H9 (cell line): ENCODE measurements around the gene FCAMR. TPM values are rescaled to one million over a fixed set of nuclear protein-coding genes. Genes with fewer than 3 reads are reported as not detected.

ENCODE experiments used
- DNase-seq: peaks from one replicate; pipeline ENCODE4 v3.0.0-alpha.2; 2017
- H2AFZ ChIP-seq: one replicate; pipeline ENCODE4 v1.6.1; 2013; ENCODE audit warnings: mild to moderate bottlenecking, low read length, control low read depth, moderate library complexity
- H2AK5ac ChIP-seq: 2 replicates; pipeline ENCODE4 v1.6.1; 2013; ENCODE audit warnings: low read length, control low read depth, mixed read lengths; ENCODE audit not compliant: insufficient read length
- H2BK120ac ChIP-seq: one replicate; pipeline ENCODE4 v1.6.1; 2013; ENCODE audit warnings: low read depth, mild to moderate bottlenecking, low read length, control low read depth, inconsistent platforms; ENCODE audit not compliant: poor library complexity, severe bottlenecking
- H2BK12ac ChIP-seq: 2 replicates; pipeline ENCODE4 v1.6.1; 2013; ENCODE audit warnings: low read length, control low read depth, mixed read lengths, low read depth; ENCODE audit not compliant: insufficient read length
- H2BK15ac ChIP-seq: 2 replicates; pipeline ENCODE4 v1.6.1; 2013; ENCODE audit warnings: low read depth, low read length, control low read depth
- H2BK20ac ChIP-seq: one replicate; pipeline ENCODE4 v1.6.1; 2013; ENCODE audit warnings: low read depth, mild to moderate bottlenecking, low read length, control low read depth, inconsistent platforms; ENCODE audit not compliant: poor library complexity, severe bottlenecking
- H2BK5ac ChIP-seq: 2 replicates; pipeline ENCODE4 v1.6.1; 2013; ENCODE audit warnings: low read length, control low read depth, mixed read lengths; ENCODE audit not compliant: insufficient read length
- H3K14ac ChIP-seq: 2 replicates; pipeline ENCODE4 v1.6.1; 2013; ENCODE audit warnings: low read length, control low read depth; ENCODE audit not compliant: insufficient read depth
- H3K18ac ChIP-seq: 2 replicates; pipeline ENCODE4 v1.6.1; 2013; ENCODE audit warnings: low read depth, mild to moderate bottlenecking, mixed read lengths, low read length, control low read depth; ENCODE audit not compliant: insufficient read length
- H3K23ac ChIP-seq: 2 replicates; pipeline ENCODE4 v1.6.1; 2013; ENCODE audit warnings: low read length, control low read depth, mixed read lengths, low read depth; ENCODE audit not compliant: insufficient read length
- H3K23me2 ChIP-seq: 2 replicates; pipeline ENCODE4 v1.6.1; 2013; ENCODE audit warnings: low read depth, mild to moderate bottlenecking, mixed read lengths, low read length, control low read depth; ENCODE audit not compliant: insufficient read length, poor library complexity, severe bottlenecking
- H3K27ac ChIP-seq: 2 replicates; pipeline ENCODE4 v1.5.1; 2013; ENCODE audit warnings: low read length, control low read depth, mixed read lengths, low read depth; ENCODE audit not compliant: insufficient read length
- H3K27me3 ChIP-seq: 2 replicates; pipeline ENCODE4 v1.6.1; 2013; ENCODE audit warnings: low read length, control low read depth, inconsistent platforms; ENCODE audit not compliant: insufficient read depth
- H3K4ac ChIP-seq: 2 replicates; pipeline ENCODE4 v1.6.1; 2013; ENCODE audit warnings: low read depth, mild to moderate bottlenecking, control low read depth, inconsistent platforms, low read length, moderate library complexity
- H3K4me1 ChIP-seq: 2 replicates; pipeline ENCODE4 v1.6.1; 2013; ENCODE audit warnings: low read length, control low read depth, inconsistent platforms; ENCODE audit not compliant: insufficient read depth
- H3K4me2 ChIP-seq: 2 replicates; pipeline ENCODE4 v1.6.1; 2013; ENCODE audit warnings: low read length, control low read depth, mixed read lengths; ENCODE audit not compliant: insufficient read length, insufficient read depth
- H3K56ac ChIP-seq: 2 replicates; pipeline ENCODE4 v1.6.1; 2013; ENCODE audit warnings: low read depth, mild to moderate bottlenecking, mixed read lengths, low read length, control low read depth; ENCODE audit not compliant: insufficient read length
- H3K79me1 ChIP-seq: 2 replicates; pipeline ENCODE4 v1.6.1; 2013; ENCODE audit warnings: low read depth, mild to moderate bottlenecking, moderate library complexity, low read length, control low read depth, inconsistent platforms; ENCODE audit not compliant: insufficient read depth, poor library complexity, severe bottlenecking
- H3K79me2 ChIP-seq: 2 replicates; pipeline ENCODE4 v1.6.1; 2013; ENCODE audit warnings: low read length, control low read depth, inconsistent platforms; ENCODE audit not compliant: insufficient read depth
- H3K9ac ChIP-seq: 2 replicates; pipeline ENCODE4 v1.6.1; 2013; ENCODE audit warnings: low read length, control low read depth, mixed read lengths; ENCODE audit not compliant: insufficient read length; ENCODE audit errors: extremely low read depth
- H3K9me3 ChIP-seq: one replicate; pipeline ENCODE4 v1.6.1; 2013; ENCODE audit warnings: low read depth, low read length, inconsistent platforms; ENCODE audit not compliant: control insufficient read depth
- H3T11ph ChIP-seq: one replicate; pipeline ENCODE4 v1.6.1; 2013; ENCODE audit warnings: mild to moderate bottlenecking, low read length, control low read depth, inconsistent platforms
- H4K20me1 ChIP-seq: one replicate; pipeline ENCODE4 v1.6.1; 2013; ENCODE audit not compliant: control insufficient read depth, insufficient read length, insufficient read depth
- H4K5ac ChIP-seq: 2 replicates; pipeline ENCODE4 v1.6.1; 2013; ENCODE audit warnings: low read depth, mild to moderate bottlenecking, mixed read lengths, low read length, control low read depth; ENCODE audit not compliant: insufficient read length
- H4K8ac ChIP-seq: replicated peaks from 2 replicates; pipeline ENCODE4 v1.6.1; 2013; ENCODE audit warnings: low read length, control low read depth, mixed read lengths, low read depth; ENCODE audit not compliant: insufficient read length
- H4K91ac ChIP-seq: 2 replicates; pipeline ENCODE4 v1.6.1; 2013; ENCODE audit warnings: low read depth, mild to moderate bottlenecking, moderate library complexity, mixed read lengths, low read length, control low read depth; ENCODE audit not compliant: insufficient read length
- H3K27ac Mint-ChIP-seq, 3 experiments: 2 replicates in 2 of 3; 3 replicates in 1 of 3; pipeline ENCODE4 v1.8.0; 2020 to 2021; ENCODE audit warnings: mixed read lengths in 3 of 3, mild to moderate bottlenecking in 1 of 3, moderate library complexity in 1 of 3
- H3K27me3 Mint-ChIP-seq: 2 replicates; pipeline ENCODE4 v1.8.0; 2021; ENCODE audit warnings: low read depth, mild to moderate bottlenecking, moderate library complexity, mixed read lengths
- H3K36me3 Mint-ChIP-seq, 3 experiments: 2 replicates in 2 of 3; 3 replicates in 1 of 3; pipeline ENCODE4 v1.8.0; 2020 to 2021; ENCODE audit warnings: low read depth in 3 of 3, mixed read lengths in 3 of 3; ENCODE audit not compliant: insufficient read depth in 1 of 3
- H3K4me1 Mint-ChIP-seq, 2 experiments: 2 replicates each; pipeline ENCODE4 v1.8.0; 2020; ENCODE audit warnings: mixed read lengths in 2 of 2
- H3K4me3 Mint-ChIP-seq, 2 experiments: 2 replicates in 1 of 2; 3 replicates in 1 of 2; pipeline ENCODE4 v1.8.0; 2020 to 2021; ENCODE audit warnings: mild to moderate bottlenecking in 2 of 2, mixed read lengths in 2 of 2, moderate library complexity in 1 of 2
- H3K9me3 Mint-ChIP-seq, 2 experiments: 2 replicates in 1 of 2; 3 replicates in 1 of 2; pipeline ENCODE4 v1.8.0; 2020; ENCODE audit warnings: mild to moderate bottlenecking in 2 of 2, mixed read lengths in 2 of 2, moderate library complexity in 1 of 2
- CTCF ChIP-seq: fragments of 200-600 bp; sonication (generic); conservative IDR thresholded peaks from 3 replicates; pipeline ENCODE4 v1.8.0; 2021; ENCODE audit warnings: antibody characterized with exemption, mild to moderate bottlenecking
- WGBS: extraction: QIAGEN DNeasy Blood & Tissue Kit; methylation state at CpG from one replicate; pipeline ENCODE4 v1.1.7; 2013; ENCODE audit warnings: missing lambda C conversion rate, low lambda C conversion rate, mixed read lengths; ENCODE audit not compliant: insufficient read length; ENCODE audit errors: extremely low coverage; 5-methylcytosine and 5-hydroxymethylcytosine counted together
- total RNA-seq: library from RNA; stranded (reverse); gene quantifications from 2 replicates; pipeline ENCODE4 v1.2.1, GENCODE V29; 2021

FCAMR gene
- total RNA-seq, 1 experiment from 2014 or later = not detected

GRCh38 chr1:207002724-207003146 is 32.5 kb upstream of the FCAMR start:
- no peaks in the 10 kb centered on the region for H3K9me3 Mint-ChIP-seq
- Histone ChIP-seq H3K4me2 (no peak overlapping the region), H2BK120ac (no peak overlapping the region), H3K18ac (peak overlapping the region; percentile 19), H3K14ac (no peak overlapping the region), H2BK20ac (no peak overlapping the region), H2AK5ac (no peak overlapping the region), H3K79me2 (no peaks in the 10 kb centered on the region), H2BK12ac (no peak overlapping the region), H3K23me2 (no peaks in the 10 kb centered on the region), H2BK5ac (no peak overlapping the region), H4K20me1 (no peaks in the 10 kb centered on the region), H3K56ac (no peak overlapping the region), H4K5ac (no peak overlapping the region), H3K4ac (no peak overlapping the region), H3K79me1 (no peaks in the 10 kb centered on the region), H4K91ac (no peak overlapping the region), H4K8ac (no peak overlapping the region), H3K23ac (no peak overlapping the region), H3K27me3 (no peaks in the 10 kb centered on the region), H3T11ph (no peak overlapping the region), H3K9ac (no peak overlapping the region), H2AFZ (no peak overlapping the region), H2BK15ac (no peak overlapping the region), H3K4me1 (no peaks in the 10 kb centered on the region), H3K27ac (no peak overlapping the region), H3K9me3 (no peaks in the 10 kb centered on the region)
- H3K27ac Mint-ChIP-seq = no peak overlapping the region
- no peak for TF ChIP-seq CTCF
- no peak for DNase-seq
- H3K36me3 Mint-ChIP-seq = no peaks in the 10 kb centered on the region
- peaks cover 6% of the 10 kb centered on the region for H3K27me3 Mint-ChIP-seq
- H3K4me1 Mint-ChIP-seq = peaks cover 24% of the 10 kb centered on the region in 2 experiments
- no peak overlapping the region for H3K4me3 Mint-ChIP-seq
- no CpG with 5 or more reads among the region's 1 CpG for WGBS
